Astrocyte of the hippocampus (primary cell): ENCODE measurements around the gene CYB5R4.
A peak's percentile ranks its signal among the peaks of the same experiment; 100 is the strongest.
"Not testable (repeated sequence)": the region's sequence is repeated elsewhere in the genome, so short reads cannot be mapped to it uniquely, and the experiment has no call there.

Source experiments
- DNase-seq: peaks from one replicate; pipeline ENCODE4 v3.0.0; 2011; ENCODE audit warnings: low read depth, low spot score

The CYB5R4 gene

GRCh38 chr6:83911278-83911677, 51.8 kb downstream of the CYB5R4 start:
- peak; percentile 21 for DNase-seq

- DNase-seq, result no peak
These were observed 55.5 kb downstream of the CYB5R4 start for GRCh38 chr6:83914953-83915352.

GRCh38 chr6:83917001-83917400, 57.5 kb downstream of the CYB5R4 start:
- DNase-seq, result no peak

- DNase-seq, result peak; percentile 12
These were observed 60.5 kb downstream of the CYB5R4 start for GRCh38 chr6:83920017-83920416.

GRCh38 chr6:83921315-83921714, 61.8 kb downstream of the CYB5R4 start:
- no peak for DNase-seq

GRCh38 chr6:83927470-83927869, 68.0 kb downstream of the CYB5R4 start:
- DNase-seq, result no peak

- DNase-seq, result no peak
These were observed 68.8 kb downstream of the CYB5R4 start for GRCh38 chr6:83928286-83928685.

GRCh38 chr6:83946201-83946833, 86.8 kb downstream of the CYB5R4 start:
- not testable (repeated sequence) for DNase-seq

- DNase-seq, result not testable (repeated sequence)
These were observed 88.5 kb downstream of the CYB5R4 start for GRCh38 chr6:83947983-83948382.

- DNase-seq, result no peak
These were observed 89.4 kb downstream of the CYB5R4 start for GRCh38 chr6:83948851-83949250.

GRCh38 chr6:83951423-83951822, 91.9 kb downstream of the CYB5R4 start:
- not testable (repeated sequence) for DNase-seq

GRCh38 chr6:83952830-83953229, 93.3 kb downstream of the CYB5R4 start:
- peak; percentile 5 for DNase-seq

- DNase-seq, result no peak
These were observed 94.9 kb downstream of the CYB5R4 start for GRCh38 chr6:83954371-83954770.

- DNase-seq, result peak; percentile 3
These were observed 98.8 kb downstream of the CYB5R4 start for GRCh38 chr6:83958241-83958685.

GRCh38 chr6:83960664-83961063, 101.2 kb downstream of the CYB5R4 start:
- no peak for DNase-seq

- no peak for DNase-seq
These were observed 103.1 kb downstream of the CYB5R4 start for GRCh38 chr6:83962582-83962981.

- no peak for DNase-seq
These were observed 107.0 kb downstream of the CYB5R4 start for GRCh38 chr6:83966539-83966938.

- no peak for DNase-seq
These were observed 111.1 kb downstream of the CYB5R4 start for GRCh38 chr6:83970582-83970981.

- no peak for DNase-seq
These were observed 115.0 kb downstream of the CYB5R4 start for GRCh38 chr6:83974409-83975050.

- no peak for DNase-seq
These were observed 116.7 kb downstream of the CYB5R4 start for GRCh38 chr6:83976037-83976755.

- no peak for DNase-seq
These were observed 117.4 kb downstream of the CYB5R4 start for GRCh38 chr6:83976871-83977270.

GRCh38 chr6:83978324-83978734, 118.8 kb downstream of the CYB5R4 start:
- DNase-seq, result peak; percentile 71

GRCh38 chr6:83978997-83979396, 119.5 kb downstream of the CYB5R4 start:
- no peak for DNase-seq
